ENCODE data around the gene AKT3. TPM values are rescaled to one million over a fixed set of nuclear protein-coding genes. Genes with fewer than 3 reads are reported as not detected.
A peak's percentile ranks its signal among the peaks of the same experiment; 100 is the strongest.

Gene AKT3
- polyA plus RNA-seq, 3 donors = 0.81 to 1.7 (median 1.4) TPM

GRCh38 chr1:243734308-243734695, 115.7 kb downstream of the AKT3 start:
- Histone ChIP-seq H3K9me3 (replicated peaks in 1 of 2; ENCODE audit: control insufficient read depth in 1 of 2, insufficient read depth in 1 of 2, low read length in 2 of 2) (peaks cover 0 to 11% of the 10 kb centered on the region in 2 donors), H4K20me1 (ENCODE audit: insufficient read depth, low read length) (no peaks in the 10 kb centered on the region), H3K4me1 (ENCODE audit: control insufficient read depth in 1 of 2, insufficient read depth in 2 of 2, low read length in 2 of 2) (peaks cover 44 to 67% of the 10 kb centered on the region in 2 donors), H3K4me3 (replicated peaks in 1 of 3; ENCODE audit: low read depth in 2 of 3, low read length in 3 of 3) (no peak overlapping the region), H3K4me2 (replicated peaks; ENCODE audit: extremely low read depth, low read length, poor library complexity, severe bottlenecking) (peak overlapping the region; percentile 34), H3K9ac (ENCODE audit: insufficient read depth, low read length, poor library complexity, severe bottlenecking) (no peak overlapping the region), H3K79me2 (ENCODE audit: insufficient read depth, low read length) (peaks cover 8% of the 10 kb centered on the region), H3K36me3 (replicated peaks in 1 of 2; ENCODE audit: control insufficient read depth in 1 of 2, insufficient read depth in 2 of 2, low read length in 2 of 2) (no peaks in the 10 kb centered on the region), H3K27me3 (ENCODE audit: control insufficient read depth in 2 of 2, insufficient read depth in 2 of 2, low read length in 2 of 2) (no peaks in the 10 kb centered on the region), H2AFZ (ENCODE audit: insufficient read depth, low read depth, low read length, poor library complexity, severe bottlenecking) (no peak overlapping the region), H3K27ac (ENCODE audit: low read depth in 1 of 2, low read length in 2 of 2) (peak overlapping the region in 1 of 2 donors; percentile 97)
- no peak for TF ChIP-seq CTCF (IDR thresholded peaks at IDR 0.05)
- intact Hi-C loops (cut with micrococcal nuclease) = no loop called here
- Mint-ChIP-seq H3K36me3 (peaks cover 3 to 6% of the 10 kb centered on the region in 2 donors), H3K27ac (peak overlapping the region; percentile 93 to 100 (median 96)), H3K9me3 (peaks cover 4 to 8% (median 6%) of the 10 kb centered on the region in 7 donors), H3K4me1 (peaks cover 54% of the 10 kb centered on the region), H3K4me3 (no peak overlapping the region), H3K27me3 (ENCODE audit: low read depth in 3 of 3) (peaks cover 0 to 2% (median 0%) of the 10 kb centered on the region in 3 donors)
- no CpG with 5 or more reads among the region's 2 CpGs for WGBS (ENCODE audit: insufficient coverage)
- peak; percentile 61 to 85 (median 70) for DNase-seq

- Histone ChIP-seq H3K9ac (ENCODE audit: insufficient read depth, low read length, poor library complexity, severe bottlenecking) (no peak overlapping the region), H4K20me1 (ENCODE audit: insufficient read depth, low read length) (no peaks in the 10 kb centered on the region), H3K27ac (ENCODE audit: low read depth in 1 of 2, low read length in 2 of 2) (peak overlapping the region in 1 of 2 donors; percentile 97), H3K36me3 (replicated peaks in 1 of 2; ENCODE audit: control insufficient read depth in 1 of 2, insufficient read depth in 2 of 2, low read length in 2 of 2) (no peaks in the 10 kb centered on the region), H3K4me2 (replicated peaks; ENCODE audit: extremely low read depth, low read length, poor library complexity, severe bottlenecking) (peak overlapping the region; percentile 34), H2AFZ (ENCODE audit: insufficient read depth, low read depth, low read length, poor library complexity, severe bottlenecking) (no peak overlapping the region), H3K4me1 (ENCODE audit: control insufficient read depth in 1 of 2, insufficient read depth in 2 of 2, low read length in 2 of 2) (peaks cover 48 to 72% of the 10 kb centered on the region in 2 donors), H3K9me3 (replicated peaks in 1 of 2; ENCODE audit: control insufficient read depth in 1 of 2, insufficient read depth in 1 of 2, low read length in 2 of 2) (peaks cover 0 to 11% of the 10 kb centered on the region in 2 donors), H3K79me2 (ENCODE audit: insufficient read depth, low read length) (peaks cover 12% of the 10 kb centered on the region), H3K27me3 (ENCODE audit: control insufficient read depth in 2 of 2, insufficient read depth in 2 of 2, low read length in 2 of 2) (no peaks in the 10 kb centered on the region), H3K4me3 (replicated peaks in 1 of 3; ENCODE audit: low read depth in 2 of 3, low read length in 3 of 3) (no peak overlapping the region)
- Mint-ChIP-seq H3K4me1 (peaks cover 59% of the 10 kb centered on the region), H3K4me3 (no peak overlapping the region), H3K9me3 (peaks cover 4 to 8% (median 6%) of the 10 kb centered on the region in 7 donors), H3K27ac (peak overlapping the region; percentile 93 to 100 (median 96)), H3K36me3 (peaks cover 3 to 6% of the 10 kb centered on the region in 2 donors), H3K27me3 (ENCODE audit: low read depth in 3 of 3) (peaks cover 0 to 2% (median 0%) of the 10 kb centered on the region in 3 donors)
- DNase-seq = no peak
- no peak for TF ChIP-seq CTCF (IDR thresholded peaks at IDR 0.05)
- WGBS (ENCODE audit: insufficient coverage) = no CpG with 5 or more reads among the region's 1 CpG
- intact Hi-C loops (cut with micrococcal nuclease) = no loop called here
These were observed 116.3 kb downstream of the AKT3 start for GRCh38 chr1:243733670-243734307.

All from CD14-positive monocyte (primary cell).